D341Med (cell line): Measurements from ENCODE around the gene TKTL1.

ENCODE experiments used
- DNase-seq: peaks from one replicate; pipeline ENCODE4 v3.0.0; 2012; ENCODE audit warnings: low spot score

The TKTL1 gene

DNA sequence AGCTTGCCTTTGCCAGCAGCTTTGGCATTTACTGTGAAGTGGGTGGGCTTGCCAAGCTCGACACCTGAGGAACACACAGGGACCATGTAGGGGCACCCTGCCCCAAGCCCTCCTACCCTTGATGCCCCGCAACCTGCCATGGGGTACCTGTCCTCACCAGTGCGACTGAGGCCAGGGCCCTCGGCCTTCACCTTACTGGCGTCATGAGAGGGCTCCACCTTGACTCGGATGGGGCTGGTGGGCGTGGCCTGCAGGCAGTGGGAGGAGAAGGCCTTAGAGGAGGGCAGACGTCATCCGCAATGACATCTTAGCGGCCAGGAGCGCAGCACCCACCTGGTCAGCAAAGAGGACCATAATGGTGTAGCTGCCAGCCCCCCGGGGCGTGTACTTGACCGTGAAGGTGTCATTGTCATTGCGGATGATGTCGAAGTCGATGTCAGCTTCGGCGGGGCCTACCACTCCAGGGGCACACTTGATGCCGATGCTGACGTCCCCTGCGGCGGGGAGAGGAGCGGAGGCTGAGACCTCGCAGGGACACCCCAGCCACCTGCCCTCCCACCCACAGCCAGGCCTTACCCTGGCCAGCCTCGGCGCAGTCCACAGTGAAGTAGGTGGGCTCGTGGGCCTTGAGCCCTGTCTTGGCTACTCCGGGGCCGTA, 66.6 kb downstream of the TKTL1 start:
- no peak for DNase-seq

DNA sequence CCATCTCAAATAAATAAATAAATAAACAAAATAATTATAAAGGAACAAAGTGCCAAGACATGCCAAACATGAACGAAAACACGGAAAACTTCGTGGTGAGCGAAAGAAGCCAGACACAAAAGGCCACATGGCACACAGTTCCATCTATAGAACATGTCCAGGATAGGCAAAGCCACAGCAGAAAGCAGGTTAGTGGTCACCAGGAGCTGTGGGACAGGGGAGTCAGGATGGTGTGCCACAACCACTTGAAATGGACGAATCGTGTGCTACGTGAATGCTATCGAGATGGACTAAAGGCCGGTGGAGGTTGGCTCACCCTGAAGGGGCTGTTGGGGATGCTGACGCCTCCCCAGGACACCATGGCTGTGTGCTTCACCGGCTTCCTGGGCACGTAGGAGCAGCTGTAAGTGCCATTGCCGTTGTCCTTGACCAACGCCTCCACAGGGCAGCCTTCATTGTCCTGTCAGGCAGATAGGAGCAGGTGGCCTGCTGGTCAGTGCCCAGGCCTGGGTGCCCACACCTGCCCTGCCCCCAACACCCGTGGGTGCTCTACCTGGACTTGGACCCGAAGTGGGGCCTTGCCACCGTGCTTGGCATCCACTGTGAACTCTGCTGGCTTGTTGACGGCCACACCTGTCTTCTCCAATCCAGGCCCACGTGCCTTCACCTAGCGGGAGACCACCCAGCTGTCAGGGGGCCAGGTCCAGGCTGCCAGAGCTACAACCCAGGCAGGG, 68.3 kb downstream of the TKTL1 start:
- DNase-seq, result no peak

DNA sequence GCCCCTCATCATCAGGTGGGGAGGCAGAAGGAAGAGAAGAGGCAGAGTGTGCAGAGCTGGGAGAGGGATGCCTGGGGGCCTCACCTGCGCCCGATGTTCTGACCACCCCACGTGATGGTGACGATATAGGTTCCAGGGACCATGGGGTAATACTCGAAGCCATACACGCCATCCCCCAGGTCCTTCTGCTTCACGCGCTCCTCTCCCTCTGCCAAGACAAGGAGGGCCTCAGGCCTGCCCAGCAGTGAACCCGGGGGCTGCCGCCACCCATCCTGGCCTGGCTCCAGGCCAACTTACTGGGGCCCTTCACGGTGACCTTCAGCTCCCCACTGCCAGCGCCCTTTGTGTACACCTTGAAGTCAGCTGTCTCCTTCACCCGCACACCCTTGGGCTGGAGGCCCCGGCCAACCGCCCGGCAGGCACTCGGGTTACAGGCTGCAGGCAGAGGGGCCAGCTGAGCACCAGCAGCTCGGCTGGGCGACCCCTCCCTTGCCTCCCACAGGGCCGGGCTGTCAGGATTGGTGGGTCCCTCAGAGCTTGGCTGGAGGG, 69.5 kb downstream of the TKTL1 start:
- no peak for DNase-seq

DNA sequence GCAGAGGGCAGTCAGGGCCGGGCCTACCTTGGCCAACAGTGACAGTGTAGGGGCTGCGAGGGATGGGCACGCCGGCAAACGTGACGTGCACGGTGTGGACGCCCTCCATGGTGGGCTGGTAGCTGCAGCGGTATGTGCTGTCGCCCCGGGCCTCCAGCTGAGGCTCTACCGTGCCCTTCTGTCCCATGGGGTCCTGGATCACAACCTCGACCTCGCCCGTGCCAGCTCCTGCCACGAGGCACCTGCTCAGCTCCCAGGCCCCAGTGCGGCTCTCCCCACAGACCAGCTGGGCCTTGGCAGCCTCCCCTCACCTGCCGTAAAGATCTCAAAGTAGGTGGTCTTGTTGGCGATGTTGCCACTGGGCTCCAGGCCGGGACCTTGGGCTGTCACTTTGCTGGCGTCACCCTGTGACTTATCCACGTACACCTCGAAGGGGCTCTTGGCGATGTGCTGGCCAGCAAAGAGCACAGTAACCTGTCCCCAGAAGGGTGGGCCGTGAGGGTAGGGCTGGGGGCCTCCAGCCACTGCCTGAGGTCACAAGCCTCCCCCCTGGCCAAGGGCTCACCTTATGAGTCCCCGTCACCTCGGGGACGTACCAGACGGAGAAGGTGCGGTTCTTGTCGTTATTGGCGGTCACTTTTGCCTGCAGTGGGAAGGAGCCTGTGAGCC, 70.5 kb downstream of the TKTL1 start:
- DNase-seq, result no peak

DNA sequence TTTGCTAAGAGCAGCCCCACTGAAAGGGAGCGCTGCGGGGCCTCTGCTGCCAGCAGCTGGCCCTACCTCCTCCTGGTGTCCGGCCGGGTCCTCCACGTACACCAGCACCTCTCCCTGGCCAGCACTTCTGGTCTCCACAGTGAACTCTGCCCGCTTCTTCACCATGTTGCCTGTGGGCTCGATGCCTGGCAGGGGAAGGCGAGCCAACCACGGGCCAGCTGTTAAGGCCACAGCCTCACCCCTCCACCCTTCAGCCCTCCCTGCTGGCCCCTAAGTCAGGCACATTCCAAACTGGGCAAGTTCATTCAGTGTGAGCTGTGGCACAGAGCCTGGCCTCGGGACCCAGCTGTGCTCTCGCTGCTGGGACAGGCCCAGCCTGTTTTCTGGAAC, 71.1 kb downstream of the TKTL1 start:
- no peak for DNase-seq

DNA sequence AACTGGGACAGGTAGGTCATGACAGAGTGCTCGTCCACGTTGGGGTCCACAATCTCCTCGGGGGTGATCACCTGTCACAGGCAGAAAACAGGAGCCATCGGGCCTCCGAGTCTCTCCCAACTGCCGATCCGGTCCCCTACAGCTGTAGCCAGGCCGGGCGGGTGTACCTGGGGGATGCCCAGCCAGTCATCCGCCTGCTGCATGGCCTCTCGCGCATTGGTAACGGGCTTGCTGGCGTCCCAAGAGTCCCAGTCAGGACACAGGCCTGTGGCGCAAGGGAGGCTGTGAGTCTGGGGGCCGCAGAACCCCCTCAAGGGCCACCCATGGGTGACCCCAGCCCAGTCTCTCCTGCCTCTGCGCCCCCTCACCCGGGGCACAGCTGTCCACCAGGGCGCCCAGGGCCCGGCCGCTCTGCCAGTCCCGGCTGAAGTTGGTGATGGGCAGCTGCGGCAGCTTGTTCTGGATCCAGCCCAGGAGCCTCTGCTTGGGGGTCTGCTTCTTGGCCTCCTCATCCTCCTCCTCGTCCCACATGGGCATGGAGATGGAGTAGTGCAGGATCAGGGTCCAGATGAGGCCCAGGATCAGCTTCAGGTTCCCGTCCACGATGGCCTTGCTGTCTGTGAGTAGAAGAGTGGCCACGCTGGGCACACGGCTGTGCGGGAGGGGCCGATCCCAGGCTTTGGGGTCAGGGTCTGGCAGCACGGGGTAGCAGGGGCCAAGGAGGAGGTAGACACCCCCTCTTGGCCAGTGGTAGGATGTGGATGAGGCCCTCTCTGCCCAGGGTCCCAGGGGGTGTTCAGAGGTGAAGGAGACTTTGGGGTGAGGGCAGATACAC, 72.1 kb downstream of the TKTL1 start:
- DNase-seq, result no peak

DNA sequence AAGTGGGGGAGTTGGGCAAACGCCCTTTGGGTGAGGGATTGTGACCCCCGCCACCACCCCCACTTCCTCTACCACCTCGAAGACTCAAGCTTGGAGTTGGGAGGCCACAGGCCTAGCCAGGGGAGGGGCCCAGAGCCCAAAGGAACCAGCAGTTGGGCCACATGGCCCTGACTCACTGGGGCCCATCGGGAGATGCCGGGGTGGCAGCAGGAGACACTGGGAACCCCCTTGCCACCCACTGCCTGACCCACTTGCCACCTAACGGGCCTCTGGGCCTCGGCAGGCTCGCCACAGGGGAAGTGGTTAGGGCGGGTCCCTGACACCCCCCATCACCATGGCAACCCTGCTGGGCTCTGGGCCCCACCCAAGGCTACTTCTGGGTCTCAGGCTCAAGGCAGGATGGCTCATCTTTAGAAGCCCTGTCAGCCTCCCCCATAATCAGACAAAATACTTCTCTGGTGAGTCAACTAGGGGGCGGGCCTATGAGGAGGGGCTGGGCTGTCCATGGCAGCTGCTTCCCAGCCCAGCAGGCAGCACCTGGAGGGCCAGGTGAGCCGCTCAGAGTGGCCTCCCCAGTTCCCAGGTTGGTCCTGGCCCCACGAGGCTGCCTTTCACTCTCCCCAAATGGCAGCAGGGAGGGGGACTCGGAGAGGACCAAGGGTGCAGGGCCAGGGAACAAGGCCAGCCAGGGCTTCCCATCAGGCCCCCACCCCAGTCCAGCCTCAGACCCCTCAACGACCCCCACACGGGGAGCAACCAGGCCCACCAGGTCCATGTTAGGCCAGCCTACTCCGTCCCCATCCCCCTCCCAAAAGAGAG, 73.2 kb downstream of the TKTL1 start:
- DNase-seq, result no peak

DNA sequence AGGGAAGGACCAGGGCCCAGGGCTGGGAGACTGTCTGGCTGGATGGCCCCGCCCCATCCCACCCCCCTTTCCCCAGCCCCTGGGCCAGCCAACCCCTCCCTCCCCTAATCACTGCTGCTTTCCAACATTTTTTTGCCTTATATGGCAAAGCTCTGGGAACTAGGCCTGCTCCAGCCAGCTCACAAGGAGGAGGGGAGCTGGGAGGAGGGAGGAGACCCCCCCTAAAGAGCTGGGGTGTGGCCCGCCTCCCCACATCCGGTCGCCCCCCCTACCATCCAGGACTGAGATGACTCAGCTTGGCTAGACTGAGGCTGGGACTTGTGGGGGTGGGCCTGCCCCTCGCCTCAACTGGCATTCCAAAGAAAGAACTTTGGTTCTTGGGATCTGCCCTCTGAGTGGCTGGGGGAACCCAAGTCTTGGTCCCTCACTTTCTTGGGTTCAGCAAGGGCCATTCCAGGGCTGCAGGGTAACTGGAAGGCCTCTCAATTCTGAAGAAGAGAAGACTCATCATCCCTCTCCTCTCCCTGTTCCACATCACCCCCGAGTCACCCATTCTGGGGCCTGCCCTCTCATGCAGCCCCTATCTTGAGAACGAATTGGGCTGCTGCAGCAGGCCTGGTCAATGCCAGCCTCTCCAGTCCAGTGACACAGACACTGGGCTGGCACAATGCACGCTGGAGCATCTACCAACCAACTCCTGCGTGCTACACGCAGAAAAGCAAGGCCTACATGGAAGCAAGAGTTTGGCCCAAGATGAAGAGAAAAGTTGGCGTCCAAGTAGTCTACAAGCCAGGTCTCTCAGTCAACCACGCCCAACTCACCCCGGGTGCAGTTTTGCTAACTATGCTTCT, 74.1 kb downstream of the TKTL1 start:
- peak; percentile 81 for DNase-seq

DNA sequence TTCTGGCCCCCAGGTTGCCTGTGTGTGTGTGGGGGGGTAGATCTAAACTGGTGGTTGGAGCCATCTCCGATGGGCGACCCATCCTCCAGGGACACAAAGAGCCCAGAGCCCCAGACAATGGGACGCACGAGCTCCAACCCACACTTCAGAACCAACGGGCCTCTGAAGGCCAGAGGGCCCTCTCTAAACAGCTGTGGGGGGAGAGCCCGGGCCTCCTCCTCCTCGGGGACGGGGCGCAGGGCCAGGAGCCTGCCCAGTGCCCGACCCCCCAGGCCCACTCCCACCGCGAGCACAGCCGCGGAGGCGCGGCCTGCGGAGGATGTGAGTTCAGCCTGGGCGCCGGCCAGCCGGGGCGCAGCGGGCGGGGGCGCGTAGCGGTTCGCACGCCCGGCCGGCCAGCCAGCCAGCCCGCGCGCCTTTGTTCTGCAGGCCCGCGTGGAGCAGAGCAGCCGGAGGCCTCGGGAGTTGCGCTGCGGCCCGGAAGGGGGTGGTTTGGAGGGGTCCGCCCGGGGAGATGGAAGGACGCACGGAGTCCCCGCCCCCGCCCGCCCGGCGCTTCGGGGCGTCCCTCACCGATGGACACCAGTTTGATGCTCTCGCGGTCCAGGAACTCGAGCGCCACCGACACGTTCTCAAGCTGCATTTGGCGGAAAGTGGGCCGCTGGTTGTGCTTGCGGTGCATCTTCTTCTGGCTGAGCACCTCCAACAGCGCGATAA, 74.9 kb downstream of the TKTL1 start:
- no peak for DNase-seq

DNA sequence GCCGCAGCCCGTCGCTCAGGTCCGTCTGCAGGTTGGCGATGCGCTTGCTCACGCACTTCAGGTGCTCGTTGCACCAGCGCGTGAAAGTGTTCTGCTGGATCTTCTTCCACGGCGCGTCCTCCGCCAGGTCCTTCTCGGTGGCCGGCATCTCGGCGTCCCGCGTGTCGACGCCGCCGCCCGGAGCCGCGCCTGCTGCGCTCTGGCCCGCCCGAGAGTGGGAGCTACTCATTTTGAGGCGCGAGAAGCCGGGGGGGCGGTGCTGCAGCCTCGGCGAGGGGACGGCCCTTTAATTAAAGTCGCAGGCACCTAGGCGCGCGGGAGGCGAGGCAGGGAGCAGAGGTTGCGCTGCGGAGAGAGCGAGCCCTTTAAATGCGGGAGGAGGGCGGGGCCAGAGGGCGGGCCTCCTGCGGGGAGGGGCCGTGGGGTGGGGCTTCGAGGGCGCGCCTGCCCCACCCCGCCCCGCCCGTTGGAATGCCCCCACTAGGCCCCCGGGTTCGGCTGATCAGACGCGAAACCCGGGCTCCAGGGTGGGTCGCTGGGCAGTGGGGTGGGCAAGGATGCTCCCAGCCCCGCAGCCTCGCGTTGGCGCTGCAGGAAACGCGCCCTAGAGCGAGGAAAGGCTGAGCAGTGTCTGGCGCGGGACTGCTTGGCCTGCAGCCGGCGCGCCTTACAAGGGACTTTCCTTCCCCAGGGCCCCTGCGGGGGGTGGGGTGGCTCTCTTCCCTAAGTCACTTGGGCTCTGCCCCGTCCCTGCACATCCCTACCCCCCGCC, 75.6 kb downstream of the TKTL1 start:
- peak; percentile 83 for DNase-seq

DNA sequence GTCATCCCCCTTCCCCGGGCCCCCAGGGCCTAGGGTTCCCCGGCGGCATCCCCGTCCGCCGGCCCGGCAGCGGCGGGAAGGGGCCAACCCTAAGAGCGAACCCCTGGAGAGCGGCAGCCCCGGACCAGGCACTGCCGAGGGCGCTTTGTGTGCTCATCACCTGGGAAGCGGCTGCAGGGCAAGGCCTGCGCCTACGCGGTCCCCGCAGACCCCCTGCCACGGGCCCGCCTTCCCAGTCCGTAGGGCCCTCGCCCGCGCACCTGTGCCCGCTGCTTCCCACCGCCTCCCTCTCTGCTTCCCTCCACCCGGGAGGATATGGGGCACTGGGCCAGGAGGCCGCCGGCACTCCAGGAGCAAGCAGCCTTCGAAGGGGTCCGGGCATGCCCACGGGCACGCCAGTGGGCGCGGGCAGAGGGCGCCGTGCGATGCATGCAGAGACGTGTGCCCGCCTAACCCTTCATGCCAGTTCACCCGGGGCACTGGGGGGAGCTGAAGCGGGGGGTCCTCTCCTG, 76.2 kb downstream of the TKTL1 start:
- DNase-seq, result no peak

DNA sequence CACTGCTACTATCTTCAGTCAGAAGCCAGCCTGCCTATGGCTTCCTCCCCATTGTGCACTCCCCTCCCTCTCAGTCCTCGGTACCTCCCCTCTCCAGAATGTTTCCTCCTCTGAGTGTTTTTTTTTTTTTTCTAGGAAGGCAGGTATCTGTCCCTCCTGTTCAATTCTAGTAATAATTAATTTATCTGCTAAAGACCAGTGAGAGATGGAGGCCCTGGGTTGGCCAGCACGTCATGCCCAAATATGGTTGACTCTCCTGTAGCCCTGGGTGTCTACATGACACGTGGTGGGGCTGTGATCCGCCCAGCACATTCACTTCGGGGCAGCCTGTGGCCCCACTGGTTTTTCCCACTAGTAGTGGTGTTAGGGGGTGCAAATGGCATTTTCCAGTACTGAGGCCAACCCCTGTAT, 77.0 kb downstream of the TKTL1 start:
- DNase-seq, result no peak

DNA sequence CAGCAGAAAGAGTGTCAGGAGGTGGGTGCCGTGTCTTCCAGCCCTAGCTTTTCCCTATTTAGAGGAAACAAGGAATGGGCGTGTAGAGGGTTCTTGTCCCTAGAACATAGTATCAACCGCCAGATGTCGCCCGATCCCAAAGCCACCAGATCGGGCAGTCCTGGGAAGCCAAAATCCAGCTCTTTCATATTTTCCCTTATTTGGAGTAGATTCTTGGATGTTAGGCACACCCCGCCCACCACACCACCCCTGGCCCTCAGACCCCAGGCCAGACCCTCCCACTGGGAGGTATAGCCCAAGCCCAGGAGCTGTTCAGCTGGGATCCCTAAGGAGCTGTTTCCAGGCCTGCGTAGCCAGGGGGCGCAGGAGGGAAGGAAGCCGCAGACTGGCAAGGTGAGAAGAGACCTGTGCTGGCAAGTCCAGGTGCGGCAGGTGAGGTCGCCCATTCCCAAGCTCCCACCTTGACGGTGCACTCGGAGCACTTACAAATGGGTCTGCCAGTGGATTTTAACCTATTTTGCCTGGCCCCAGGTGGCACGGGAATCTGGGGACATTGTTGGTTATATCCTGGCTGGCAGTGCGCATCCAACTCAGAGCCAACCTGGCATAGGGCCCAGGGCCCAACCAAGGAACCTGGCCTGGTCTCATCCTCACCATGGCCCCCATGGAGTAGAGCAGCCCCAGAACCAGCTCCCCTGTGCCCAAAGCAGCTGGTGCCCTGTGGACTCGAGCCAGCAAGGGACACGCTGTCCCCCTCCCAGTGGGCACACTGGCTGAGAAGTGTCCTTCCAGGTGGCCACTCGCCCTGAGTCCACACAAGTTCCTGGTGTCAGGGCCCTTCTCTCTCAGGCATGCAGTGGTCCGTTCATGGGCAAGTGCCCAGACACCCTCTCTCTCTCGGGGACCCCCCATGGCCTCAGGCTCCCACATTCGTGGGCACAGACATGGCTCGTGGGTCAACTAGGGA, 78.0 kb downstream of the TKTL1 start:
- DNase-seq, result peak; percentile 56

DNA sequence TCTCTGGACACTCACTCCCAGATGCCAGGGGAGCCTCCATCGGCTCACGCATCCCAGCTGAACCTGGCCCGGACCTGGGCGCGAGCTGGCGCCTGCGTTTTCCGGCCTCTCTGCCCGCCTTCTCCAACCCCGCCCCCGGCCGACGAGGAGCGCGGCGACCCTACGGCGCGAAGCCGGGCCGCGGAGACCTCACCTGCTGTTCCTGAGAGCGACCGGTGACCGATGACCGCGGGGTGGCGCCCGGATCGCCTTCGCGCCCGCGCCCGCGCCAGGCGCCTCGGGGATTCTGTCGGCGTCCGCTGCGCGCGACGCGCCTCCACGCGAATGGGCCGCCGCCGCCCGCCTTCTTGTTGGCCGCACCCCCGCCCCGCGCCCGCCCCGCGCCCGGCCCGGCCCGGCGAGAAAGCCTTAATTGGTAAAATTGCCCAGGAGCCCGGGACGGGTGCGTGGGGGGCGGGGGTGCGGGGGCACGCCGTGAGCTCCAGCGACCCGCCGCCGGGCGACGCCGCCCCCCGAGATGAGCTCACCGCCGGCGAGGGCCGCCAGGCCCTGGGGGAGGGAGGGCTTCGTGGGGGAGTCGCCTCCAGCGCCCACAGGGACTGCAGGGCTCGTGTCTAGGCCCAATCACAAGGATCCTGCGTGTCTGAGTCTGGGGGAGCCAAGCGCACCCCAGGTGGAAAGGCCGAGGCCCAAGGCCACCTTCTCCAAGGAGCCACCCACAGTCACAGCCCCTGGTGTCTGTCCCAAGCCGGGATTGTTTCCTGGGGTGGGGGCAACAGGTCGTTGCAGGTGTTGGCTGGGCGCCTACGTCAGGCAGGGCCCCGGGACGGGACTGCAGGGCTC, 78.9 kb downstream of the TKTL1 start, which contains the start of gene FLNA:
Gene FLNA, minus strand, starts transcription at position 322 of the 843 bp plus-strand sequence. CDS start 3,389 bp downstream, outside the sequence.
- DNase-seq, result no peak

DNA sequence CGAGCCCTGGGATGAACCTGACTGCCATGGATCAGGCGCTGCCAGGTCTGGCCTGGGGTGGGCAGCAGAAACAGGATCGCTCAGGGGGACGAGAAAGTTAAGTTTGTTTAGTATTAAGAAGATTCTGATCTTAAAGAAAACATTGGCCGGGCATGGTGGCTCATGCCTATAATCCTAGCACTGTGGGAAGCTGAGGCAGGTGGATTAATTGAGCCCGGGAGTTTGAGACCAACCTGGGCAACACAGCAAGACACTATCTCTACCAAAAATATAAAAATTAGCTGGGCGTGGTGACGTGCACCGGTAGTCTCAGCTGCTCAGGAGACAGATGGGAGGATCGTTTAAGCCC, 79.5 kb downstream of the TKTL1 start:
- no peak for DNase-seq

DNA sequence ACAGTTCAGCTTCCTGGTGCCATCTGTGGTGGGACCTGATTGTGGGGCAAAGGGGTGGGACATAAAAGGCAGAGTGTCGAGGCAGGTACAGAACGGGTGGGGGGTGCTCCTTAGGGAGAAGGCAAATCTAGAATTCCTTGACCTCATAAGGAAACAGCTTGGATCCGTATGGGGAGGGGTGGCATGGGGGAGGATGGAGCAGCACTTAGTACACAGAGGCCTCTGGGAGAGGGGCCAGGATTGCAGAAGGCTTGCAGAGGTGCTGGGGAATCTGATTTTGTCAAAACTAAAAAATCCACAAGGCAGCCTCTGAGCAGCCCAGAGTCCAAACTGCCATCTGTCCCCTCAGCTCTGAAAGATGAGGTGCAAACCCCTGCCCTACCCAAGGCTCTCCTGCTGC, 81.2 kb downstream of the TKTL1 start:
- no peak for DNase-seq
